DND-41 (cell line): ENCODE measurements around the gene FAP.

Source experiments
- EZH2 ChIP-seq: IDR thresholded peaks from 3 replicates; pipeline ENCODE4 v1.6.1; 2012; ENCODE audit warnings: borderline replicate concordance, low read depth, mild to moderate bottlenecking, moderate library complexity, low read length, inconsistent platforms; ENCODE audit not compliant: severe bottlenecking
- TF ChIP-seq, protein P1 (sequence below): IDR thresholded peaks from 2 replicates; pipeline ENCODE4 v1.5.1; 2012; ENCODE audit warnings: borderline replicate concordance, low read length, moderate library complexity, mild to moderate bottlenecking; ENCODE audit not compliant: poor library complexity, severe bottlenecking; ENCODE audit errors: extremely low read depth

DNA sequence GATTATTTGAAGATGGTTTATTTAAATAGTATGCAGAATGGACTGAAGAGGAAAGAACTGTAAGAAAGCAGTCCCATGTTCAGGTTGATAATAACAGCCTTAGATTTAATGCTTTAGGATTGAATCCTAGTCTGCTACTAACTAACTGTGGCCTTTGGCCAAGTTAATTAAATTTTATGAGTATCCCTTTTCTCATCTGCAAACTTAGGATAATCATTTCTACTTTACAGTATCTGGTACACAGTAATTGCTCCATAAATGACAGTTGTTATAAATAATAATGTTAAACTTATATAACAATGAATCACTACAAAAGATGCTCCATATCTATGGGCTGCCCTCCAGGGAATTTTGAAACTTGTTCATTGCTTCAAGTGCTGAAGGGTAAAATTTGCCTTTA, 41.0 kb downstream of the FAP start:
- TF ChIP-seq, protein P1, sequence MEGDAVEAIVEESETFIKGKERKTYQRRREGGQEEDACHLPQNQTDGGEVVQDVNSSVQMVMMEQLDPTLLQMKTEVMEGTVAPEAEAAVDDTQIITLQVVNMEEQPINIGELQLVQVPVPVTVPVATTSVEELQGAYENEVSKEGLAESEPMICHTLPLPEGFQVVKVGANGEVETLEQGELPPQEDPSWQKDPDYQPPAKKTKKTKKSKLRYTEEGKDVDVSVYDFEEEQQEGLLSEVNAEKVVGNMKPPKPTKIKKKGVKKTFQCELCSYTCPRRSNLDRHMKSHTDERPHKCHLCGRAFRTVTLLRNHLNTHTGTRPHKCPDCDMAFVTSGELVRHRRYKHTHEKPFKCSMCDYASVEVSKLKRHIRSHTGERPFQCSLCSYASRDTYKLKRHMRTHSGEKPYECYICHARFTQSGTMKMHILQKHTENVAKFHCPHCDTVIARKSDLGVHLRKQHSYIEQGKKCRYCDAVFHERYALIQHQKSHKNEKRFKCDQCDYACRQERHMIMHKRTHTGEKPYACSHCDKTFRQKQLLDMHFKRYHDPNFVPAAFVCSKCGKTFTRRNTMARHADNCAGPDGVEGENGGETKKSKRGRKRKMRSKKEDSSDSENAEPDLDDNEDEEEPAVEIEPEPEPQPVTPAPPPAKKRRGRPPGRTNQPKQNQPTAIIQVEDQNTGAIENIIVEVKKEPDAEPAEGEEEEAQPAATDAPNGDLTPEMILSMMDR: no peak
- no peak for TF ChIP-seq EZH2
